HG03521 (cell line): ENCODE measurements around the gene ATP1A2.
"Not testable (repeated sequence)": the region's sequence is repeated elsewhere in the genome, so short reads cannot be mapped to it uniquely, and the experiment has no call there.

Source experiments
- ATAC-seq: cut with Tn5 transposase; IDR thresholded peaks from one replicate; pipeline ENCODE4 v1.9.1; 2021; ENCODE audit warnings: mild to moderate bottlenecking, moderate library complexity; ENCODE audit not compliant: unreplicated experiment

The ATP1A2 gene

DNA sequence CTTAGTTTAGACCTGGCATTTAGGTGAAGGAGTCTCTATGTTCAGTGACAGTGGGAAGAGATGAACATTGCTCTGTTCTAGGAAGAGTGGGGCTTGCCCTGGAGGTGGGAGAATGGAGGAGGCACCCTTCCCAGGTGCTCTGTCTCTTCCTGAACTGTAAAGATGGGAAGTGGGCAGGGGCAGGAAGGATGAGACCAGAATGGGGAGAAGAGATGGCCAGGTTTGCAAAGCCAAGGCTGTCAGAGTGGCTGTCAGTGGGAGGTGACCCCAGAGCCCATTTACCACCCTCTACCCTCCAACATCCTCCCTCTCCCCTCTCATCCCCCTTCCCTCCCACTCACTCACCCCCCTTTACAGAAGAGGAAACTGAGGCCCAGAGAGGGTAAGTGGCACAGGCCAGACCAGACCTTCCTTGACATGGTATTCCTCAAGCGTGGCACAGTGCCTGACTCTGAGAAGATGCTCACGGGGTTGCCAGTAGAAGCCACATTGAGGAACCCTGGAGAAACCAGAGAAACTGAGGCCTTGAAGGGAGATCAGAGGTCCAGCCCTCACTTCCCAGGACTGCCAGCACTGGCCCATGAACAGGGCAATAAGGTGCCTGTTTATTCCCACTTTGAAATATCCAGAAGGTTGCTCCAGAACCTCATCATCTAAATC, 15.7 kb upstream of the ATP1A2 start:
- no peak for ATAC-seq

DNA sequence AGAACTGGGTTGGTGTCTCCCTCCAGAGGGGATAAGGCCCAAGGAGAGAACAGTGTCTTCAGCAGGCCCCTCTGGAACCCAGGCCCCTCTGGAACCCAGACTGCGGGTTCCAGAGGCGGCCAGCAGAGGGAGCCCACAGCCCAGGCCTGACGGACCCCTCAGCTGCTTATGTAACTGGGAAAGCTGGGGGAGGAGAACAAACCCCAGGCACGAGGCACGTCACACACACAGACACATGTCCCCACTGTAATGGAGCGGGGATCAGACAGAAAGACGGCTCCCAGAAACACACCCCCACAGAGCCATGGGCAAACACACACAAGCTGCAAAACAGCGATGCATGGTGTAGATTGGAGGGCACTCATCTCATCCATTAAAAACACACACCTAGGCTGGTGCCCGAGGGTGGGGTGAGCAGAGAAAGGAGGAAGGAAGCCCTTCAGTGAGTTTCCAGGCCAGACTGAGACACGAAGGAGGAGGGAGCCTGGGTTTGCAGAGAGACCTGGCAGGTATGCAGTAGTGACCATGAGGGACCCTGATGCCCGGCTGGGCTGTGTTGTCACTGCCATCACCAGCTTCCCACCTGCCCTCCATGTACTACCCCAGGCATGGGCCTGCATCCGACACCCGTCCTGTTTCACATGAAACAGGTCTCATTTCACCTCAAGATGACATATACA, 14.4 kb upstream of the ATP1A2 start:
- no peak for ATAC-seq

DNA sequence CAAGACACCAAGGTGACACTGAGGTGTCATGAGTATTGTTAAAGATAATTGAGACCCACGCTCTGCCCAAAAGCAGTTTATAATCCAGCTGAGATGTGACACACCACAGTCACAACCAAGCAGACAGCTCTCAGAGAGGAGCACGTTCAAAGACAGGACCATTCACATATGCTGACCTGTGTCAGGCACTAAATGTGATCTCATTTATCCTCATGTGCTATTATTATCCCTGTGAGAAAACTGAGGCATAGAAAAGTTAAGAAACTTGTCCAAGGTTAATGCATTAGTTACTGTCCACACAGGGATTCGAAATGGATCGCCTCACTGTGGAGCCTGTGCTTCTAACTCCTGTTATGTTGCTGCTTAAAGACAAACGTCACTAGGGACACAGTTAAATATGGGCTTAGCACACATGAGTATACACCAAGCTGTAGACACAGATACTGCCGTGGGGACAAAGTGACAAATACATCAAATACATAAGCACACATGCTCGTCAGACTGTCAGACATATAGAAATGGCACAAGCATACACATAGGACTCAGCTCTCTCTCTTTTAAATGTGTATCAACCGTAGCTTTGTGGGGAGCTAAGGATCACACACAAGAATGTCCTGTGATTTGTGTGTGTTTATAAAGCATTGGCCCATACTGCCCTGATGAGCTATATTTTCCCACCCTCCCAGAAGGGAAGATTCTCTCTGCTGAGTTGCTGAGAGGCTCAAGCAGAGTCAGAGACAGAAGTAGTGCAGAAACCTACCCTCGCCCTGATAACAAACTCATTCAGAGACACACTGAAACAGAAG, 13.6 kb upstream of the ATP1A2 start:
- ATAC-seq = no peak

DNA sequence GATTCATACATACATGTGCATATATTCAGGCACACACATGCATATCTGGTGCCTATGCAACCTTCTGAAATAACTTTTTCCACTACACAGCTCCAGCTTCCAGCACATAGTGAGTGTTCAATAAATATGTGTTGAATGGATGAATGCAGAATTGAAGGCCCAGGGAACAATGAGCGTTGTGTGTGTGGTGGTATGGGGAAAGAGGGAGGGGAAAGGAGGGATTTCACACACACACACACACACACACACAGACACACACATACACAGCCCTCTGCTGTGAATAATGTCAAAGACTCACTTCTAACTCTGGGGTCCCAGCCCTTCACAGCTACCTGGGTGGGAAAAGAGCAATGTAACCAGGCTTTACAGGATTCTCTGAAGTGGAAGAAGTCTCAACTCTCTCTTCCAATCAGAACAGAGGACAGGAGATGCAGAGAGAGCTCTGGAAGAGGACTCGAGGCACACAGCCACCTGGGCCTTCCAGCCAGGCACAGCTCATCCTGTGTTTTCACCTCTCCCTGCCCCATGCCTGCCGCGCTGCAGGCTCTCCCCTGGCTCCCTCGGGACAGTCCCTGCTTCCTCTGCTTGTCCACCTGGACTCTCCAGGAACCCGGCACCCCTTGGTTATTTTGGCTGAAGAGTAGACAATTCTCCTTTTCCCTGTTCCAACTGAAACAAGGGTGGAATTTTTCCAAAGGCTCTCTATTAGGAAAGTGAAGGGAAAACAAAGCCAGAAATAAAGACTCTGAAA, 11.7 kb upstream of the ATP1A2 start:
- no peak for ATAC-seq

DNA sequence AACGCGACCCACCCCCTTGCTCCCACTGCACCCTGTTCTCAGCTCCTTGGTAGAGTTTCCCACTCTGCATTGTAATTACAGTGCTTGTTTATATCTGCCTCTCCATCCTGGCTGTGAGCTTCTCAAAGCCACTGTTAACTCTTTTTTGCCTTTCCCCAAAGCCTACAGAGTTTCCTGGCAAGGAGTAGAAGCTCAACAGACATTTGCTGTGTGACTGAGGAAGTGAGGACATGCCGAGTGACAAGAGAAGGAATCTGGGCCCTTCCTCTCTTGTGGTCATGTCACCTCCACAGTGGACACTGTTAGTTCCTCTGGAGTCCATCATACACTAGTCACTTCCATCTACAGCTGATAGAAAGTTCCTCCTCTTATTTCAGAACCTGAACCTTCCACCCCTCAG, 11.1 kb upstream of the ATP1A2 start:
- ATAC-seq = no peak

DNA sequence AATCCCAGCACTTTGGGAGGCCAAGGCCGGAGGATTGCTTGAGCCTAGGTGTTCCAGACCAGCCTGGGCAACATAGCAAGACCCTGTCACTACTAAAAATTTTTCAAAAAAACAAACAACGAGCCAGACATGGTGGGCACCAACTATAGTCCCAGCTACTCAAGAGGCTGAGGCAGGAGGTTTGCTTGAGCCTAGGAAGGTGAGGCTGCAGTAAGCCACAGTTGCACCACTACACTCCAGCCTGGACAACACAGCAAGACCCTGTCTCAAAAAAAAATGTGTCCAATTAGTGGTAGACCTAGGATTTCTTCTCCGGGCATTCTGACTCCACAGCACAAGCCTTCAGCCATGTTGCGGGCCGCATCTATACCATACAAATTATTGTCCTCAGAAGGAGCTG, 10.4 kb upstream of the ATP1A2 start:
- no peak for ATAC-seq

DNA sequence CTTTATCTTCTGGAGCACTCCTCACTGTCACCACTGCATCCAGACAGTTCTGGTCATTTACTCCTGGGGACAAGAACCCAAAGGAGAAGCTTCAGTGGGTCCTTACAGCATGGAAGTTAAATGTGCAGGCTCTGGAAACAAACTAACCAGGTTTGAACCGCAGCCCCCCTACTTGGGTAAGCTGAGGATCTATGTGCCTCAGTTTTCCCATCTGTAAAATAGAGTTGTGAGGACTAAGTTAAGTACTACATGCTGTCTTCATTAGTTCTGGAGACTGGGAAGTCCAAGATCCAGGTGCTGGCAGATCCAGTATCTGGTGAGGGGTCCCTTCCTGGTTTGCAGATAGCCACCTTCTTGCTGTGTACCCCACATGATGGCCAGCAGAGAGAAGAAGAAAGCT, 8.0 kb upstream of the ATP1A2 start:
- ATAC-seq = no peak

DNA sequence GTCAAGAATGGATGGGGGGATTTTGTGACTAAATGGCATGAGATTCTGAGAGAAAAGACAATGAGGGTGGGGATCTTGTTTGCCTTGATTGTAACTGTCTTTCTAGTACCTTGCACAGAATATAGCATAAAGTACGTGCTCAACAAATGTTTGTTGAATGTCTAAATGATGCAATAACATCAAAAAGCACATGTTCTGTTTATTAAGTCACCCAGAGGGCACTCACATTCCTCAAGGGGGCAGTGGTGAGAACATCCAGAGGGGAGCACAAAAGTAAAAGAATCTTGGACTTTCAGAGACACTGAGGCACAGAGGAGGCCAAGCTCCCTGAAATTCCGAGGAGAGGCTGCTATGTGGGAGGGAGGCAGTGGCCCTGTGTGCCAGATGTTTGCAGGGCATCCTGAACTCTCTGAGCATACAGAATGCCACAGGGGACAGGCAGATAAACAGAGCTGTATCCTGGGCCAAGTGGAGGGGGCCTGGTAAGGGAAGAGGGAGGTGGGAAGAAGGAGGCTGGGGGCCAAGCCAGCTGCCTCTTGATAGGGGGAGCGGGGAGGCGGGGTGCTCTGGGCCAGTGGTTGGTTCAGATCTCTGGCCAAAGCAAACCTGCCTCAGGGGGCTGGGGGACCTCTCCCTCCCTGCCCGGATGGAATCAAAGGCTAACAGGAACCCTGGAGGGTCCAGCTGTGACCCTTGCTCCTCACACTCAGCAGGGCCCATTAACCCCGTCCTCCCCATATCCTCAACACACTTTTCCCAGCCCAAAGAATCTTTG, 6.5 kb upstream of the ATP1A2 start:
- ATAC-seq = no peak

DNA sequence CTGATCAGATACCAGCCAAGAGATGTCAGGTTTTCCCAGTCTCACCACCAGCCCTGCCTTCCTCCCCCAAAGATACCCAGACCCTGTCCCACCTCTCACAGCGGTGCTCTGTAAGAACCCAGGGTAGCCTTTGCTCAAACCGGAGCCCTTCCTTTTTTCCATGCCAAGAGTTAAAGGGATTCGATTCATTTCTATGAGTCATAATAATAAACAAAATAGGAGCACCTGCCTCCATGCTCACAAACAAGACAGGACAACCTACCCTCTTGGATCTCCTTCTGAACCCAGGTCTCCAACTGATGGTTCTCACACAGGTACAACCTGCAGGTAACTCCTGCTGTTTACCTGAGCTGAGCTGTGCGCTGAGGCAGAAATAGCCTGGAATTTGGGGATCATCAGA, 5.9 kb upstream of the ATP1A2 start:
- ATAC-seq = no peak

DNA sequence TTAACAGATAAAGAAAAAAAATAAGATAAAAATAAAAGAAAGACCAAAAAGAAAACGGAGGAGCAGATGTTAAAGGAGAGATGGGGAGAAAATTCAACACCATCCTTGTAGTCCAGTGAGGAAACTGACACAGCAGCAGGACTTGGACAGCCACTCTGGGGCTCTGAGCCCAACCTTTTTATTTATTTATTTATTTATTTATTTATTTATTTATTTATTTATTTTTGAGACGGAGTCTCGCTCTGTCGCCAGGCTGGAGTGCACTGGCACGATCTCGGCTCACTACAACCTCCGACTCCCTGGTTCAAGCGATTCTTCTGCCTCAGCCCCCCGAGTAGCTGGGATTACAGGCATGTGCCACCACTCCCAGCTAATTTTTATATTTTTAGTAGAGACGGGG, 4.1 kb upstream of the ATP1A2 start:
- ATAC-seq = not testable (repeated sequence)

DNA sequence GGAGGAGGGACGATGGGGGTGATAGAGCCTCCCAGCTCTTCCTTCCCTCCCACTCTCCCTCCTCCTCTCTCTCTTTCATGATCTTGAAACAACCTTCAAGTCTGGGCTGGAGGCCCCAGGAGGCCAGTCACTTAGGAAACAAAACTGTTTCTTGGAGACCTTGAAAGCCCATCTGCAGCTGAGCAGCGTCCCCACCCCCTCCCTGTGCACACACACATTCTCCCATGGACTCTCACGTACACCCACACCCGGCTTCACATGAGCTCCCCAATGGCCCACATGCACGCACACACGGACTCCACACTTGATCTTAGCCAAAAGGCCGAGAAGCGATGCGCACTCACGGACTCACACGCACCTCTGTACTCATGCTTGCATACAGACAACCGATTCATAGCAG, 3.2 kb upstream of the ATP1A2 start:
- ATAC-seq = no peak

DNA sequence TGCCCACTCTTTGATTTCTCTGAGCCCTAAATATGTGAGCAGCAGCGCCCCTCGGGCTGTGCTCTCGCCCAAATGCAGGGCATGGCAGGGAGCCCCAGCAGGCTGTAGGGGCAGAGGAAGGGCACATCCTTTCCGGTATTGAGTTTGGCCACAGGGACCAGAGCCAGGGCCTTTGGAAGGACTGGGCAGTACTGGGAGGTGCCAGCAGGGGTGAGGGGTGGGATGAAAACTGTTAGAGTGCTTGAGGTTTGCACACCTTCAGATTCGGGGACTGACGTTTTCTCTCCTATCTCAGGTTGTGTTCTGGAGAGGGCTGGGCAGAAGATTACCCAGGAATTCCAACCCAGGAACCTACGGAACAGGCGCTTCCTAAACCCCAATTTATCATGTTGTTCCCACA, 2.2 kb upstream of the ATP1A2 start:
- ATAC-seq = no peak

DNA sequence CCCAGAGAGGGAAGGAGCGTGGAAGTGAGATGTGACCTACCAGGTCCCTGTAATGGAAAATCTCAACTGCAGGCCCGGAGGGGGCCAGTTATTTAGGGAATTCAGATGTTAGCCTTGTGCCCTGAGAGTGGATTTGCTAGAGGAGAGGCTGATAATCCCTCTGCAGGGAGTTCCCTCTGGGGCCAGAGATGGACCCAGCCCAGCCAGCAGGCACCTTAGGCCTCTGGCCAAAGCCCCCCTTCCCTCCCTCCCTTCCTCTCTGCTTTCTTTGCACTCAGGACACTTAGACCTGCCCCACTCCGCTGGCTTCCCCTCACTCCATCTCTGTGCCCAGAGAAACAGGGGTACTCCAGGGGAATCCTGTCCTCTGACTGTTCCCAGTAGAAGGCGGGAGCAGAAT, 1.5 kb upstream of the ATP1A2 start:
- ATAC-seq = no peak

DNA sequence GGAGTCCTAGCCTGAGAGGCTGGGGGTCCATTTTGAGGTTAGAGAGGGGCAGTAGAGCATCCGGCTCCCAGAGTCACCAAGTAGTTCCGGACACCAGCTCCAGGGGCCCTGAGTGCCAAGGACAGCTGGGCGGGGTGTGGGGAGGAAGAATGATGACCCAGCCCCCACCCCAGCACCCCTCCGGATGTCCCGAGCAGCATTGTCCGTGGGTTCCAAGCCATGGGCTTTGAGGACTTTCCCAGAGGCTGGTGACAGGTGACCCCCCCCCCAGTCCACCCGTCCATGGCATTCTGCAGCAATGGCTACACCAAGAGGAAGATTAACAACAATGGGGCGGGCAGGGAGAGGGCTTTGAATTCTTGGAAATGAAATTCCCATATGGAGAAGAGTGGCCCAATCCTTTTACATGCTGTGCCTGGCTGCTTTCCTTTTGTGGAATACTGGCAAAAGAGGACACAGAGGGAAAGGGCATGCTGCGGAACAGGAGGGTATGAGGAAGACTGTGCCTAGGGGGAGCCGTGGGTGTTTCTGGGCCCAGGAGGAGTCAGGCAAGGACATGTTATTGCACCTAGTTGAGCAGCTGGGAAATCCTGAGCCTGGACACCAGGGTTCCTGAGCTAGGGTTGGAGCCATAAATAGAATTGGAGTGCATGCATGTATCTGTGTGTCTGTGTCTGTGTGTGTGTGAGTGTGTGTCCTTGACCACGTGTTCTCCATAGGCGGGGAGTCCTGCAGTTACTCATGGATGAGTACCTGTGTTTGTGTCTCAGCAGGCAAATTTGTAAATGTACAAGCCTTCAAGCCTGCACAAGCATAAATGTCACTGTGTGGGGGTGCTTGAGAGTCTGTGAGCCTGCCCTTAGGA, 956 bp downstream of the ATP1A2 start:
- no peak for ATAC-seq

DNA sequence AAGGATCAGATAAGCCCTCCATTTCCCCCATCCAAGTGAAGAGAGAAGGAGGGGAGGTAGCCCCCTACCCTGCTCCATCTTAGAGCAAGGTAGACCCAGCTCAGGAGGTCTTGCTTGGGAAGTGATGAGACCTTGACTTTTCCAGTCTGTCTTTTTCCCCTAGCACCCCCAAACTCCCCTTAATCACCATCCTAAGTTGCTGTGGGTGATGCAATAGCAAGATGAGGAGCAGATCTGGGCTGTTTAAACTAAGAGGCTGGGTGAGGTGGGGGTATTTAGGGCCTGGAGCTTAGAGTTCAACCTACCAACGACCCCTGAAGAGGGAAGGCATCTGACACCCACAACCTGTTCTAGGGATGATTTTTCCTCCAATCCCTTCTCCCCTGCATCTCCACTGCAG, 1.7 kb downstream of the ATP1A2 start:
- no peak for ATAC-seq

DNA sequence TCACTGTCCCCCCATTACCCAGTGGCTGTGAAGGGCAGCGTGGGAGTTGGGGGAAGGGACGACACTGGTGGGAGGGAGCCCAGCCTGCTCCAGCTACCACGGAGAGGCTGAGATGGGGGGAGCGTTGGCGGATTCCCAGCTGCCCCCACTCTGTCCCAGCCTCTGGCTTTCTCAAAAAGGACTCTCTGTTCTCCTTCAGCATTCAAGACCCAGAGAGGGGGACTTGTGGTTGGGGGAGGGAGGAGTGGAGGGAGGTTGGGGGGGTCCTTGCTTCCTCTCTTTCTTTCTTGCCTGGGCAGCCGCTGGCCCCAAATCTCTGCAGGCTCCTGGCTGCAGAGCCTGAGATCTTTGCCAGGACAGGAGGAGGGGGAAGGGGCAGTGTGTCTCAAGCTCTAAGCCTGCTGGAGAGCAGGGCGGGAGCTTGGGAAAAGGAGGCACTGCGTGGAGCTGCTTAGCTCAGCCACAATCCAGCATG, 2.2 kb downstream of the ATP1A2 start:
- ATAC-seq = no peak

DNA sequence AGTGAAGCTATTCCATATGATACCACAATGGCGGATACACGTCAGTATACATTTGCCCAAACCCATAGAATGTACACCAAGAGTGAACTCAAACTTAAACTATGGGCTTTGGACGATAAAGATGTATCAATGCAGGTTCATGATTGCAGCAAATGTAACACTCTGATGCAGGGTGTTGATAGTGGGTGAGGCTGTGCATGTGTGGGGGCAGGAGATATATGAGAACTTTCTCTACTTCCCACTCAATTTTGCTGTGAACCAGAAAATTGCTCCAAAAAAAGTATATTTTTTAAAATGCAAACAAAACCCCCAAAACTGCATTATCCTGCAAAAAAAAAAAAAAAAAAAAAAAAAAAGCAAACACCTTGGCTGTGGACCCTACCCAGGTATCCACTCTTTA, 3.4 kb downstream of the ATP1A2 start:
- no peak for ATAC-seq

DNA sequence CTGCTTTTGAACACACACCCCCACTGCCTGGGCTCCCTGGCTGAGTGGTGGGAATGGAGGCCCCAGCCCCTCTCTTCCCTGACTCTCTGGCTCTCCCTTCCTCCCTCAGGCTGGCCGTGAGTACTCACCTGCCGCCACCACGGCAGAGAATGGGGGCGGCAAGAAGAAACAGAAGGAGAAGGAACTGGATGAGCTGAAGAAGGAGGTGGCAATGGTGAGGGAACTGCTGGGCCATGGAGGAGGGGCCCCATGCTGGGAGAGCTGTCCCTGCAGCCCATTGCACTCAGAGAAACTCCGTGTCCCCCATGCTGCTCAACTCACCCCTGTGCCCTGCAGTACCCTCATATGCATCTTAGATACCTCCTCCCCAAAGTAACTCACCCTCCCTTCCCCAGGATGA, 5.2 kb downstream of the ATP1A2 start:
- ATAC-seq = no peak

DNA sequence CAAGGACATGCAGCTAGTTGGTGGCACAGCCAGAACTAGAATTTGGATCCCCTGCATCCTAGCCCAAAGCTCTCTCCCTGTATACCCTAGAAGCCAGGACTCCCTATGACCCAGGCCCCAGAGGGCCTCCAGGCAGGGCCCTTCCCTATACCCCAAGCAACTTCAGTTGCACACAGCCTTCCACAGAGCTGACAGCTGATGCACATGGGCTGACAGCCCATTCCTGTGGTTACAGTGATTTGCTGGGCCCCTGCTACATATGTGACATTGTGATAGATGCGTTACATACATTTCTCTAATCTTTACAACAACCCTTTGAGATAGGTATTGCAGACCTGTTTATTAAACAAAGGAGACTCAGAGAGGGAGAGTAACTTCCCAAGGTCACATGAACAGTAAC, 5.8 kb downstream of the ATP1A2 start:
- no peak for ATAC-seq
